Ovary (tissue), 9 donors: ENCODE measurements around the gene LIN28B. TPM values are rescaled to one million over a fixed set of nuclear protein-coding genes. Genes with fewer than 3 reads are reported as not detected.

Experiments
- DNase-seq, 5 donors: peaks; one replicate each; pipeline ENCODE4 v3.0.0-alpha.2; 2019 to 2020
- H3K27ac ChIP-seq, 2 donors: fragments of 200-600 bp; one replicate each; pipeline versions ENCODE4 v1.5.1 to v1.8.0; 2019 to 2022
- H3K27me3 ChIP-seq: fragments of 200-600 bp; one replicate; pipeline ENCODE4 v1.8.0; 2022
- H3K36me3 ChIP-seq: fragments of 200-600 bp; sonication (generic); one replicate; pipeline ENCODE4 v1.5.1; 2019
- H3K4me1 ChIP-seq: one replicate; pipeline ENCODE4 v1.8.1; 2013; ENCODE audit warnings: mild to moderate bottlenecking, moderate library complexity; ENCODE audit not compliant: insufficient read depth
- H3K4me3 ChIP-seq: fragments of 200-600 bp; sonication (generic); one replicate; pipeline ENCODE4 v1.5.1; 2017
- H3K9me3 ChIP-seq, 2 donors: fragments of 200-600 bp in 1 of 2; sonication (generic) in 1 of 2; one replicate each; pipeline versions ENCODE4 v1.5.1 to v1.8.1; 2013 to 2019; ENCODE audit warnings: mild to moderate bottlenecking in 1 of 2, moderate library complexity in 1 of 2
- EP300 ChIP-seq: sonication (generic); formaldehyde crosslinking; IDR thresholded peaks from one replicate; pipeline ENCODE4 v1.6.1; 2017; ENCODE audit warnings: antibody characterized with exemption
- POLR2A ChIP-seq: fragments of 450-650 bp; IDR thresholded peaks from one replicate; pipeline ENCODE4 v1.6.1; 2017; ENCODE audit warnings: antibody characterized with exemption, mild to moderate bottlenecking, moderate library complexity
- WGBS, 3 donors: extraction: QIAGEN DNeasy Blood & Tissue Kit in 1 of 3; methylation state at CpG; one replicate each; pipeline versions ENCODE4 v1.1.5 to v1.1.7; 2013 to 2017; 5-methylcytosine and 5-hydroxymethylcytosine counted together
- intact Hi-C, 4 donors: fragments of 100-400 bp; cut with DNase I; formaldehyde crosslinking; loops; one replicate each; pipeline versions ENCODE4 v1.11.0 to v1.15.1; 2022 to 2023
- polyA plus RNA-seq, 2 donors: library from polyadenylated mRNA; stranded (reverse); fragments of 200-250 nt in 1 of 2; fragments of 350-450 nt in 1 of 2; fragmentation: Illumina TruSeq in 1 of 2; extraction: RNeasy Lipid Tissue Mini Kit (QIAGEN cat#74804) in 1 of 2; gene quantifications; one replicate each; pipeline ENCODE4 v1.2.3, GENCODE V29; 2013 to 2014
- total RNA-seq, 7 donors: library from RNA; depleted of rRNA in 2 of 7; stranded (reverse); fragments of >200 nt in 2 of 7; fragmentation: NEBNext Ultra II Directional in 3 of 7; extraction: Animal tissue kit (Norgen Biotek cat#: 25700) in 3 of 7; gene quantifications; one replicate each; pipeline versions ENCODE4 v1.1.0 to v1.2.4, GENCODE V29; 2016 to 2023
- TF ChIP-seq, protein P1 (sequence below), 3 donors: fragments of 450-650 bp in 2 of 3; fragments of 200-600 bp in 1 of 3; IDR thresholded peaks; one replicate each; pipeline versions ENCODE4 v1.5.1 to v1.8.0; 2016 to 2022; ENCODE audit warnings: antibody characterized with exemption in 3 of 3, mild to moderate bottlenecking in 1 of 3
- donor health status: DM: no; HTN: no; CAD: no; lungs with moderate emphysema.
- donor health status: DM: no; HTN: no; CAD: no.
- donor health status: Bipolar disorder and iron deficiency.
- donor health status: DM: yes; HTN: yes; CAD: no.
- donor health status: DM: no; HTN: no; CAD: no.
- donor health status: DM: yes; HTN: yes; CAD: no.

Gene LIN28B
- total and polyA plus RNA-seq, 9 donors = 0.15 TPM; not detected in 8

- no peak overlapping the region for H3K4me3 ChIP-seq
- TF ChIP-seq, protein P1, sequence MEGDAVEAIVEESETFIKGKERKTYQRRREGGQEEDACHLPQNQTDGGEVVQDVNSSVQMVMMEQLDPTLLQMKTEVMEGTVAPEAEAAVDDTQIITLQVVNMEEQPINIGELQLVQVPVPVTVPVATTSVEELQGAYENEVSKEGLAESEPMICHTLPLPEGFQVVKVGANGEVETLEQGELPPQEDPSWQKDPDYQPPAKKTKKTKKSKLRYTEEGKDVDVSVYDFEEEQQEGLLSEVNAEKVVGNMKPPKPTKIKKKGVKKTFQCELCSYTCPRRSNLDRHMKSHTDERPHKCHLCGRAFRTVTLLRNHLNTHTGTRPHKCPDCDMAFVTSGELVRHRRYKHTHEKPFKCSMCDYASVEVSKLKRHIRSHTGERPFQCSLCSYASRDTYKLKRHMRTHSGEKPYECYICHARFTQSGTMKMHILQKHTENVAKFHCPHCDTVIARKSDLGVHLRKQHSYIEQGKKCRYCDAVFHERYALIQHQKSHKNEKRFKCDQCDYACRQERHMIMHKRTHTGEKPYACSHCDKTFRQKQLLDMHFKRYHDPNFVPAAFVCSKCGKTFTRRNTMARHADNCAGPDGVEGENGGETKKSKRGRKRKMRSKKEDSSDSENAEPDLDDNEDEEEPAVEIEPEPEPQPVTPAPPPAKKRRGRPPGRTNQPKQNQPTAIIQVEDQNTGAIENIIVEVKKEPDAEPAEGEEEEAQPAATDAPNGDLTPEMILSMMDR (IDR thresholded peaks at IDR 0.05) = no peak
- TF ChIP-seq POLR2A (no peak), EP300 (no peak)
- no peaks in the 10 kb centered on the region for H3K4me1 ChIP-seq
- intact Hi-C loops = no loop called here
- peaks cover 0 to 3% of the 10 kb centered on the region in 2 donors for H3K9me3 ChIP-seq
- H3K36me3 ChIP-seq = no peaks in the 10 kb centered on the region
- 7 to 8% (median 8%) methylated on average over 16 of the region's 16 CpGs for WGBS, 3 donors
- H3K27ac ChIP-seq = no peak overlapping the region
- no peaks in the 10 kb centered on the region for H3K27me3 ChIP-seq
- DNase-seq = no peak
Measured at GRCh38 chr6:104955927-104956730, 778 bp upstream of the LIN28B start.

DNA sequence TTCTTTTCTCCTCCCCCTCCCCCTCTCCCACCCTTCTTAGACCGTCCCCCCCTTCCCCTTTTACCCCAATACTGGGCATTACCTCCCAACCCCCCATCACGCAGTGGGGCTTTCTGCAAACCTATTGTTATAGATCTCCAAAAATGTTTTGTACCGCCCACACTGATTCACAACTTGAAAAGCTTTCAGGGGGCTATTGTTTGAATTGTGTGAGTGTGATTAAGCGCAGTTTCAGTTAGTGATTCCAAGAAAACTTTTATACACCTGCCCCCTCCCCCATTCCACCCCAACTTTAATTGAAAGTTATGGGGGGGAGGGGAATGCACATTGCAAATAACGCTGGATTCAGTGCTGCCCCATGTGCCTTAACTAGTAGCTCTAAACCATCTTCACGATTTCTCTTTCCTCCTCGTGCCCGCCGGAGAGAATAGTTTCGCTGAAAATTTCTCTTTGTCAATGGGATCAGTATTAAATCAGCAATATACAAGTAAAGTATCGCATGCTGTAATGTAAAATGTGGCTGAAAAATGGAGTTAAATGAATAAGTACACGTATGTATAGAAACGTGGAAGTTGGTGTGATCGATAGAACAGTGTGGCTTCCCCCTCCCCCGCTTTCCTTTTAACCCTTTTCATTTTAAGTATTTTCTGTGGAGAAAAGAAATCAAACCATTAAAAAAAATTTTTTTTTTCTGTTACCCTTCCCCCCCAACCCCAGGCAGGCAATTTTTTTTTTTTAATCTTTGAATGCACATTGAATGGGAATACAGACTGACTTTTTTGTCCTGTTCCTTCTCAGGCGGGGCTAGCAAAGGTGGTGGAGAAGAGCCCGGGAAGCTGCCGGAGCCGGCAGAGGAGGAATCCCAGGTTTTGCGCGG, 632 bp downstream of the LIN28B start:
- whole genome bisulfite sequencing, 3 donors = 7 to 8% (median 8%) methylated on average over 21 of the region's 21 CpGs

DNA sequence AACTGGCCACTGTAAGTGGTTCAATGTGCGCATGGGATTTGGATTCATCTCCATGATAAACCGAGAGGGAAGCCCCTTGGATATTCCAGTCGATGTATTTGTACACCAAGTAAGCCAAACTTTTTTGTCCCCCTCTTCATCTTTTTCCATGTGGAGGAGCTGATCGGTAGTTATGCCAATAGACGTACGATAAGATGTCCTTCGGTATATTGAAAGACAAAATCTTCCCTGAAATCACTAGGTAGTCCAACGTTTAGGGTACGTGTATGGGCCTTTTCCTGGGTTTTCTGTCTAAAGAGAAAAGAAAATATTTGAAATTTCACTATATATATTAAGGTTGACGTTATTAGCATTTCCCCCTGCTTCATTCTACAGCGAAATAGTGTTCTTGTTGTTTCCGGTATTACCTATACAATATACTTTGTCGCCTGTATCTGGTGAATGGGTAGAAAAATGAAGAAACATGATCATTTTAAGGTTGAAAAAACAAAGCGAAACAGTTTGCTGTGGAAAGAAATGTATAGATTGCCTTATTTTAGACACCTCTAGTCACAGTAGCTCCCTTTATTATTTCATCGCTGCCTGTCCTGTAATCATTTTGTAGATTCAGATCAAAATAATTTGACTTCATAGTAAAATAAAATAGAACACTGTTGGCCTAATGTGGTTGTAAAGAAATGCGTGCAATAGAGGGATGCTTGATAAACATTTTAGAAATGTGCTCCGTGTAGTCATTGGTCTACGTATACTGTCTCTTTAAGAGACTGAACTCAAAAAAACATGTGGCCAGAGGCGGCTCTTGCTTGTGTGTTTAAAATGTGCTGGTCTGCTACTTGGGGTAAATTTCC, 1.5 kb downstream of the LIN28B start:
- no peak for DNase-seq
- Histone ChIP-seq H3K27me3 (no peaks in the 10 kb centered on the region), H3K9me3 (peaks cover 0 to 3% of the 10 kb centered on the region in 2 donors), H3K36me3 (no peaks in the 10 kb centered on the region), H3K27ac (no peak overlapping the region), H3K4me3 (no peak overlapping the region), H3K4me1 (no peaks in the 10 kb centered on the region)
- TF ChIP-seq EP300 (no peak), POLR2A (no peak)
- TF ChIP-seq, protein P1 (IDR thresholded peaks at IDR 0.05) = no peak
- intact Hi-C loops = no loop called here
- 7 to 10% (median 7%) methylated on average over 19 of the region's 19 CpGs for WGBS, 3 donors

More for the DNA sequence above, 632 bp downstream of the LIN28B start:
- no peak for DNase-seq
- Histone ChIP-seq H3K27me3 (no peaks in the 10 kb centered on the region), H3K9me3 (peaks cover 0 to 3% of the 10 kb centered on the region in 2 donors), H3K27ac (no peak overlapping the region), H3K4me3 (no peak overlapping the region), H3K4me1 (no peaks in the 10 kb centered on the region), H3K36me3 (no peaks in the 10 kb centered on the region)
- intact Hi-C loops = no loop called here
- TF ChIP-seq POLR2A (no peak), EP300 (no peak)
- TF ChIP-seq, protein P1 (IDR thresholded peaks at IDR 0.05) = no peak
